Thymus (tissue), 11 donors: ENCODE results near the gene UNC13B. TPM values are rescaled to one million over a fixed set of nuclear protein-coding genes. Genes with fewer than 3 reads are reported as not detected.
"Not testable (repeated sequence)": the region's sequence is repeated elsewhere in the genome, so short reads cannot be mapped to it uniquely, and the experiment has no call there.

ENCODE experiments used
- DNase-seq, 9 donors: peaks; one replicate each; pipeline ENCODE4 v3.0.0-alpha.2; 2013; ENCODE audit warnings: low spot score in 9 of 9, low read depth in 6 of 9, missing footprints in 1 of 9
- H3K27ac ChIP-seq, 2 donors: one replicate each; pipeline ENCODE4 v1.5.1; 2013; ENCODE audit warnings: control low read depth in 1 of 2, low read depth in 1 of 2, low read length in 1 of 2, mild to moderate bottlenecking in 1 of 2, moderate library complexity in 1 of 2
- H3K27me3 ChIP-seq, 2 donors: one replicate each; pipeline ENCODE4 v1.5.1; 2013; ENCODE audit warnings: low read length in 1 of 2; ENCODE audit not compliant: control insufficient read depth in 2 of 2, insufficient read depth in 1 of 2
- H3K36me3 ChIP-seq, 2 donors: one replicate each; pipeline ENCODE4 v1.5.1; 2013; ENCODE audit warnings: low read length in 1 of 2, mild to moderate bottlenecking in 1 of 2, moderate library complexity in 1 of 2; ENCODE audit not compliant: control insufficient read depth in 2 of 2, insufficient read depth in 2 of 2
- H3K4me1 ChIP-seq, 2 donors: one replicate each; pipeline ENCODE4 v1.5.1; 2013; ENCODE audit warnings: low read length in 2 of 2; ENCODE audit not compliant: control insufficient read depth in 2 of 2, insufficient read depth in 2 of 2
- H3K4me3 ChIP-seq, 2 donors: one replicate each; pipeline ENCODE4 v1.5.1; 2013; ENCODE audit warnings: low read length in 2 of 2, control low read depth in 1 of 2, mild to moderate bottlenecking in 1 of 2
- H3K9me3 ChIP-seq, 2 donors: one replicate each; pipeline ENCODE4 v1.5.1; 2013; ENCODE audit warnings: low read length in 1 of 2, mild to moderate bottlenecking in 1 of 2; ENCODE audit not compliant: control insufficient read depth in 2 of 2, insufficient read depth in 1 of 2
- WGBS: extraction: QIAGEN DNeasy Blood & Tissue Kit; methylation state at CpG from one replicate; pipeline ENCODE4 v1.1.7; 2013; 5-methylcytosine and 5-hydroxymethylcytosine counted together
- polyA plus RNA-seq: library from polyadenylated mRNA; stranded (reverse); fragments of 200-250 nt; gene quantifications from one replicate; pipeline ENCODE4 v1.2.3, GENCODE V29; 2013
- total RNA-seq: library from RNA; stranded (reverse); fragments of 120-200 nt; gene quantifications from one replicate; pipeline ENCODE4 v1.2.4, GENCODE V29; 2013
- donor health status: healthy.

The UNC13B gene
- total and polyA plus RNA-seq, 2 donors = 3.5 to 6.9 TPM

- Histone ChIP-seq H3K27me3 (no peaks in the 10 kb centered on the region), H3K4me1 (no peaks in the 10 kb centered on the region), H3K27ac (no peak overlapping the region), H3K36me3 (no peaks in the 10 kb centered on the region), H3K4me3 (no peak overlapping the region), H3K9me3 (peaks cover 2 to 10% of the 10 kb centered on the region in 2 donors)
- whole genome bisulfite sequencing = 95% methylated on average over 4 of the region's 4 CpGs
- DNase-seq = no peak
Observed at GRCh38 chr9:35179347-35180280, 17.8 kb downstream of the UNC13B start.

GRCh38 chr9:35180801-35181200 is 19.0 kb downstream of the UNC13B start:
- H3K27ac ChIP-seq = no peak overlapping the region

GRCh38 chr9:35182401-35182800 is 20.6 kb downstream of the UNC13B start:
- not testable (repeated sequence) for H3K27ac ChIP-seq, H3K36me3 ChIP-seq
- 96% methylated on average over 3 of the region's 3 CpGs for WGBS

More at GRCh38 chr9:35180801-35181200, 19.0 kb downstream of the UNC13B start:
- no peaks in the 10 kb centered on the region for H3K4me1 ChIP-seq
- H3K36me3 ChIP-seq = no peaks in the 10 kb centered on the region
- H3K27me3 ChIP-seq = no peaks in the 10 kb centered on the region
- no peak overlapping the region for H3K4me3 ChIP-seq
- 97% methylated on average over 2 of the region's 2 CpGs for WGBS
- H3K9me3 ChIP-seq = peaks cover 2 to 10% of the 10 kb centered on the region in 2 donors
- no peak for DNase-seq

GRCh38 chr9:35182996-35183754 is 21.4 kb downstream of the UNC13B start:
- 96% methylated on average over 56 of the region's 56 CpGs for WGBS
- H3K4me3 ChIP-seq, DNase-seq, H3K36me3 ChIP-seq, H3K27ac ChIP-seq, H3K4me1 ChIP-seq, H3K27me3 ChIP-seq: not testable (repeated sequence)
- peaks cover 2 to 10% of the 10 kb centered on the region in 2 donors for H3K9me3 ChIP-seq

More at GRCh38 chr9:35182401-35182800, 20.6 kb downstream of the UNC13B start:
- DNase-seq, H3K4me3 ChIP-seq, H3K27me3 ChIP-seq, H3K4me1 ChIP-seq: not testable (repeated sequence)
- H3K9me3 ChIP-seq = peaks cover 2 to 10% of the 10 kb centered on the region in 2 donors

GRCh38 chr9:35183755-35184480 is 22.1 kb downstream of the UNC13B start:
- not testable (repeated sequence) for H3K36me3 ChIP-seq, DNase-seq, H3K27ac ChIP-seq, H3K4me3 ChIP-seq, H3K4me1 ChIP-seq, H3K27me3 ChIP-seq
- peaks cover 2 to 10% of the 10 kb centered on the region in 2 donors for H3K9me3 ChIP-seq
- WGBS = 97% methylated on average over 53 of the region's 53 CpGs

- H3K9me3 ChIP-seq = peaks cover 2 to 18% of the 10 kb centered on the region in 2 donors
- H3K27ac ChIP-seq = no peak overlapping the region
- H3K4me1 ChIP-seq = no peaks in the 10 kb centered on the region
- no peak for DNase-seq
- 99% methylated on average over 5 of the region's 5 CpGs for WGBS
- H3K27me3 ChIP-seq = no peaks in the 10 kb centered on the region
- no peak overlapping the region for H3K4me3 ChIP-seq
- no peaks in the 10 kb centered on the region for H3K36me3 ChIP-seq
Observed at GRCh38 chr9:35186524-35186923, 24.7 kb downstream of the UNC13B start.

GRCh38 chr9:35190203-35190602 is 28.4 kb downstream of the UNC13B start:
- WGBS = 98% methylated on average over 1 of the region's 1 CpG
- Histone ChIP-seq H3K27me3 (no peaks in the 10 kb centered on the region), H3K36me3 (no peaks in the 10 kb centered on the region), H3K4me1 (no peaks in the 10 kb centered on the region), H3K27ac (no peak overlapping the region), H3K9me3 (peaks cover 0 to 19% of the 10 kb centered on the region in 2 donors), H3K4me3 (no peak overlapping the region)
- DNase-seq = no peak

GRCh38 chr9:35191105-35191504 is 29.3 kb downstream of the UNC13B start:
- H3K36me3 ChIP-seq = no peaks in the 10 kb centered on the region
- WGBS = over 99% methylated on average over 2 of the region's 2 CpGs
- DNase-seq = no peak

More at GRCh38 chr9:35191105-35191504, 29.3 kb downstream of the UNC13B start:
- Histone ChIP-seq H3K27ac (no peak overlapping the region), H3K27me3 (no peaks in the 10 kb centered on the region), H3K4me3 (no peak overlapping the region), H3K4me1 (no peaks in the 10 kb centered on the region), H3K9me3 (peaks cover 0 to 19% of the 10 kb centered on the region in 2 donors)
